Measurements from ENCODE around the gene RPP25L. TPM values are rescaled to one million over a fixed set of nuclear protein-coding genes. Genes with fewer than 3 reads are reported as not detected.

The RPP25L gene
- total and polyA plus RNA-seq, 10 of the 15 experiments (the other 5 are each of a cell fraction or from before 2014, with no cell fraction given), result 7.7 to 30.2 (median 16.8) TPM

DNA sequence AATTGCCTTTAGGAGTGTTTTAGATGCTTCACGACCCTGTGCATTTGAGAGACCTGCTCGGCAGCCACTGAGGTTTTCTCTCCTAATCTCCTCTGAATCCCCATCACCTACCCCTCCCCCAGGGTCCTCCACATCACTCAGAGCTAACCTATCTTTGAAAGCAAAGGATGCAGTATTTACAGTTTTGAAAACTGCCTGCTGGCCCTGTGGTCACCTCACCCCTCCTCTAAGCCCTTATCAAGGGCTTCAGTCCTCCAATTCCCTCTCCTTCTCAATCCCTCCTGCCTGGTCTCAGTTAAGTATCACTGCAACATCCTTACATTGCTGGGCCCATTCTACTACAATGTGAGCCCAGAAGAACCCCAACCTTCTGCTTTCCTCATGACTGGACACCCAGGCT, 4.6 kb downstream of the RPP25L start (continued):
- TF ChIP-seq YBX1 (IDR thresholded peaks at IDR 0.05) (no peak), FOXM1 (IDR thresholded peaks at IDR 0.05; ENCODE audit: low read depth, low read length) (no peak), SMAD5 (IDR thresholded peaks at IDR 0.05; ENCODE audit: low read depth) (no peak), RUNX3 (IDR thresholded peaks at IDR 0.05; ENCODE audit: low read length) (no peak), STAT1 (conservative IDR thresholded peaks at IDR 0.05) (no peak), TCF12 (IDR thresholded peaks at IDR 0.05; ENCODE audit: low read depth, low read length) (no peak)
- TF ChIP-seq, protein P1, sequence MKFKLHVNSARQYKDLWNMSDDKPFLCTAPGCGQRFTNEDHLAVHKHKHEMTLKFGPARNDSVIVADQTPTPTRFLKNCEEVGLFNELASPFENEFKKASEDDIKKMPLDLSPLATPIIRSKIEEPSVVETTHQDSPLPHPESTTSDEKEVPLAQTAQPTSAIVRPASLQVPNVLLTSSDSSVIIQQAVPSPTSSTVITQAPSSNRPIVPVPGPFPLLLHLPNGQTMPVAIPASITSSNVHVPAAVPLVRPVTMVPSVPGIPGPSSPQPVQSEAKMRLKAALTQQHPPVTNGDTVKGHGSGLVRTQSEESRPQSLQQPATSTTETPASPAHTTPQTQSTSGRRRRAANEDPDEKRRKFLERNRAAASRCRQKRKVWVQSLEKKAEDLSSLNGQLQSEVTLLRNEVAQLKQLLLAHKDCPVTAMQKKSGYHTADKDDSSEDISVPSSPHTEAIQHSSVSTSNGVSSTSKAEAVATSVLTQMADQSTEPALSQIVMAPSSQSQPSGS (IDR thresholded peaks at IDR 0.05; ENCODE audit: low read length), result no peak

DNA sequence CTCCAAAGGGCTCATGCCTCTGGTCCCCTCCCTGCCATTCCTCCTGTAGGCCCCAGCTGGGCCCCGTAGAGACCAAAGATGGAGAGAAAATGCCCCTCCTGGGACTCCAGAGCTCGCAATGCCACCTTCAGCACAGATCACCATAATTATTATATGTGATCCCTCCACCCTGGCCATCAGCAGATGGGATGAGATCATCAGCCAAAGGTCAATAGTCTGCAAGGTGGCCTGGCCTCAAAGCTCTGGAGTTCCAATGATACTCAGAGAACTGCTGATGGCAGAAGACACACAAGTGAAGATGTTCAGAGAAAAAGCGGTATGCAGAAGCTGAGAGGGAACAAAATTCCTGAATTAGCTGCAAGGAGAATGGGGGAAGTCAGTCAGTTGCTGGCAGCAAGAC, 5.0 kb downstream of the RPP25L start:
- Histone ChIP-seq H3K9me3 (replicated peaks; ENCODE audit: control insufficient read depth, insufficient read depth, low read length) (no peaks in the 10 kb centered on the region; the same call in 2 of the 3 replicates), H3K79me2 (ENCODE audit: control insufficient read depth, insufficient read depth, low read length) (peaks cover 6% of the 10 kb centered on the region), H4K20me1 (ENCODE audit: control insufficient read depth, insufficient read depth) (no peaks in the 10 kb centered on the region), H3K9ac (ENCODE audit: control insufficient read depth, insufficient read depth, low read length) (no peak overlapping the region), H3K36me3 (ENCODE audit: control insufficient read depth in 2 of 2, insufficient read depth in 2 of 2, low read length in 1 of 2) (0 out of 4 replicates have a peak, but pooled peaks cover 0 to 2% of the 10 kb centered on the region in 2 experiments), H3K4me1 (ENCODE audit: control insufficient read depth, insufficient read depth, low read length) (no peaks in the 10 kb centered on the region), H3K27ac (ENCODE audit: control insufficient read depth, insufficient read depth) (no peak overlapping the region), H3K4me2 (ENCODE audit: control insufficient read depth, insufficient read depth) (no peak overlapping the region), H3K4me3 (no peak overlapping the region), H3K27me3 (replicated peaks in 1 of 2; ENCODE audit: control insufficient read depth in 2 of 2, insufficient read depth in 2 of 2, low read length in 1 of 2) (peaks cover 0 to 1% of the 10 kb centered on the region in 2 experiments; a peak in 2 of 4 replicates), H2AFZ (ENCODE audit: control insufficient read depth, low read depth, low read length) (no peak overlapping the region)
- ATAC-seq (no peak), FAIRE-seq (no peak), DNase-seq (ENCODE audit: low read depth, low spot score) (no peak)
- ChIA-PET SMC1A (ENCODE audit: uncharacterized antibody, unreplicated experiment) (interaction anchor here (1.0 kb wide), 1 partner anchor 15 kb away, joined by 3 read pairs; no protein-coding TSS in a partner anchor), RAD21 (ENCODE audit: unreplicated experiment) (interaction anchor here (1.3 kb wide), 1 partner anchor 18 kb away, joined by 3 read pairs; no protein-coding TSS in a partner anchor), CTCF (interaction anchor here (1.6 to 5.0 kb wide), 2 partner anchors 13 to 27 kb away, joined by 3 to 39 read pairs; partner anchors contain the start of gene DCTN3), POLR2A (no interaction called here)
- BruUV-seq (replicated peaks), result no TSS peak
- in situ Hi-C loops (cut with MboI) (no loop called here), intact Hi-C loops (cut with micrococcal nuclease; ENCODE audit: unreplicated experiment) (no loop called here)
- 47% methylated on average over 3 of the region's 3 CpGs for WGBS (ENCODE audit: insufficient coverage, insufficient replicate concordance, low lambda C conversion rate, missing lambda C conversion rate)
- TF ChIP-seq TBL1XR1 (IDR thresholded peaks at IDR 0.05; ENCODE audit: low read depth, low read length), result no peak
- no peak for TF ChIP-seq EZH2 (IDR thresholded peaks at IDR 0.05; ENCODE audit: borderline replicate concordance, control insufficient read depth, low read depth, low read length)
- TF ChIP-seq SPI1 (IDR thresholded peaks at IDR 0.05; ENCODE audit: borderline replicate concordance, insufficient read depth, low read depth, low read length), result no peak
- no peak for TF ChIP-seq ZNF622 (IDR thresholded peaks at IDR 0.05)
- no peak for TF ChIP-seq CHD4 (IDR thresholded peaks at IDR 0.05)
- TF ChIP-seq EED (IDR thresholded peaks at IDR 0.05; ENCODE audit: low read depth), result no peak
- TF ChIP-seq MEF2A (IDR thresholded peaks at IDR 0.05; ENCODE audit: insufficient read depth, low read depth, low read length), result no peak
- no peak for TF ChIP-seq CBFB (IDR thresholded peaks at IDR 0.05; ENCODE audit: low read depth)
- TF ChIP-seq E2F8 (IDR thresholded peaks at IDR 0.05; ENCODE audit: low read depth, partially characterized antibody), result no peak
- TF ChIP-seq HDAC2 (IDR thresholded peaks at IDR 0.05), result no peak
- TF ChIP-seq LARP7 (IDR thresholded peaks at IDR 0.05), result no peak
- TF ChIP-seq, protein P2, sequence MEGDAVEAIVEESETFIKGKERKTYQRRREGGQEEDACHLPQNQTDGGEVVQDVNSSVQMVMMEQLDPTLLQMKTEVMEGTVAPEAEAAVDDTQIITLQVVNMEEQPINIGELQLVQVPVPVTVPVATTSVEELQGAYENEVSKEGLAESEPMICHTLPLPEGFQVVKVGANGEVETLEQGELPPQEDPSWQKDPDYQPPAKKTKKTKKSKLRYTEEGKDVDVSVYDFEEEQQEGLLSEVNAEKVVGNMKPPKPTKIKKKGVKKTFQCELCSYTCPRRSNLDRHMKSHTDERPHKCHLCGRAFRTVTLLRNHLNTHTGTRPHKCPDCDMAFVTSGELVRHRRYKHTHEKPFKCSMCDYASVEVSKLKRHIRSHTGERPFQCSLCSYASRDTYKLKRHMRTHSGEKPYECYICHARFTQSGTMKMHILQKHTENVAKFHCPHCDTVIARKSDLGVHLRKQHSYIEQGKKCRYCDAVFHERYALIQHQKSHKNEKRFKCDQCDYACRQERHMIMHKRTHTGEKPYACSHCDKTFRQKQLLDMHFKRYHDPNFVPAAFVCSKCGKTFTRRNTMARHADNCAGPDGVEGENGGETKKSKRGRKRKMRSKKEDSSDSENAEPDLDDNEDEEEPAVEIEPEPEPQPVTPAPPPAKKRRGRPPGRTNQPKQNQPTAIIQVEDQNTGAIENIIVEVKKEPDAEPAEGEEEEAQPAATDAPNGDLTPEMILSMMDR (IDR thresholded peaks at IDR 0.05 in 2 of 3, conservative IDR thresholded peaks at IDR 0.05 in 1 of 3; ENCODE audit: control insufficient read depth in 2 of 3, extremely low read depth in 1 of 3, insufficient read depth in 1 of 3, low read depth in 3 of 3, low read length in 3 of 3), result no peak

Measured in GM12878 (cell line).